HG03558 (cell line): ENCODE data around the gene PPP3R2.

ENCODE experiments used
- ATAC-seq: cut with Tn5 transposase; IDR thresholded peaks from one replicate; pipeline ENCODE4 v1.9.1; 2021; ENCODE audit warnings: moderate number of reproducible peaks; ENCODE audit not compliant: unreplicated experiment; ENCODE audit errors: extremely low read depth

The PPP3R2 gene

GRCh38 chr9:101594796-101595195, at the start of gene PPP3R2:
PPP3R2 (minus strand) TSS chr9:101594969; CDS start chr9:101594921, 48 bp downstream.
- no peak for ATAC-seq

- ATAC-seq = no peak
These were observed 45.3 kb upstream of the PPP3R2 start for GRCh38 chr9:101639785-101640665.

- ATAC-seq = no peak
These were observed 44.5 kb upstream of the PPP3R2 start for GRCh38 chr9:101639311-101639710.

- no peak for ATAC-seq
These were observed 41.5 kb upstream of the PPP3R2 start for GRCh38 chr9:101636247-101636646.

- no peak for ATAC-seq
These were observed 40.7 kb upstream of the PPP3R2 start for GRCh38 chr9:101635473-101635872.

GRCh38 chr9:101634741-101635409, 40.1 kb upstream of the PPP3R2 start:
- ATAC-seq = no peak

- no peak for ATAC-seq
These were observed 37.8 kb upstream of the PPP3R2 start for GRCh38 chr9:101632611-101633010.

GRCh38 chr9:101631892-101632291, 37.1 kb upstream of the PPP3R2 start:
- no peak for ATAC-seq

- no peak for ATAC-seq
These were observed 34.9 kb upstream of the PPP3R2 start for GRCh38 chr9:101629636-101630035.

- ATAC-seq = no peak
These were observed 33.4 kb upstream of the PPP3R2 start for GRCh38 chr9:101628173-101628572.

- no peak for ATAC-seq
These were observed 31.5 kb upstream of the PPP3R2 start for GRCh38 chr9:101626295-101626694.

- ATAC-seq = no peak
These were observed 31.1 kb upstream of the PPP3R2 start for GRCh38 chr9:101625876-101626275.

GRCh38 chr9:101620452-101620851, 25.7 kb upstream of the PPP3R2 start:
- no peak for ATAC-seq

GRCh38 chr9:101618698-101619097, 23.9 kb upstream of the PPP3R2 start:
- no peak for ATAC-seq

GRCh38 chr9:101605547-101605946, 10.8 kb upstream of the PPP3R2 start:
- no peak for ATAC-seq

- no peak for ATAC-seq
These were observed 9.5 kb upstream of the PPP3R2 start for GRCh38 chr9:101604296-101604695.

- ATAC-seq = no peak
These were observed 7.4 kb upstream of the PPP3R2 start for GRCh38 chr9:101601904-101602765.

GRCh38 chr9:101593345-101593744, 1.4 kb downstream of the PPP3R2 start:
- no peak for ATAC-seq

- no peak for ATAC-seq
These were observed 2.0 kb downstream of the PPP3R2 start for GRCh38 chr9:101592788-101593187.

GRCh38 chr9:101591787-101592446, 2.9 kb downstream of the PPP3R2 start:
- ATAC-seq = no peak
